H1 (cell line): Measurements from ENCODE around the gene TMEM134. TPM values are rescaled to one million over a fixed set of nuclear protein-coding genes. Genes with fewer than 3 reads are reported as not detected.
A peak's percentile ranks its signal among the peaks of the same experiment; 100 is the strongest.

Source experiments
- CTCF ChIA-PET: fragments of 300-600 bp; sonication (Branson Sonifier 250); formaldehyde crosslinking; loops from one replicate; lab custom pipeline; 2021; ENCODE audit not compliant: partially characterized antibody; lab: Charles Lee
- POLR2A ChIA-PET: fragments of 300-600 bp; sonication (Branson Sonifier 250); formaldehyde crosslinking; loops from one replicate; lab custom pipeline; 2021; ENCODE audit warnings: inconsistent platforms; ENCODE audit not compliant: partially characterized antibody; lab: Charles Lee
- DNase-seq, 2 experiments: peaks; one replicate each; pipeline versions ENCODE4 v3.0.0 to v3.0.0-alpha.2; 2010 to 2022; ENCODE audit warnings: low spot score in 2 of 2, low read depth in 1 of 2, mixed read lengths in 1 of 2
- FAIRE-seq: peaks from 2 replicates; lab custom pipeline; 2011; peaks lifted over from hg19 to GRCh38; lab: Jason Lieb, UNC
- H2AFZ ChIP-seq: 2 replicates; pipeline ENCODE4 v1.8.1; 2012; ENCODE audit warnings: low read length, inconsistent platforms
- H2AK5ac ChIP-seq: 2 replicates; pipeline ENCODE4 v1.6.1; 2013; ENCODE audit warnings: low read depth, low read length
- H2BK120ac ChIP-seq: replicated peaks from 2 replicates; pipeline ENCODE3; 2013; ENCODE audit warnings: low read depth, low read length, inconsistent platforms
- H2BK12ac ChIP-seq: 2 replicates; pipeline ENCODE4 v1.6.1; 2013; ENCODE audit warnings: low read depth, low read length
- H2BK15ac ChIP-seq: 2 replicates; pipeline ENCODE4 v1.6.1; 2013; ENCODE audit warnings: low read length
- H2BK20ac ChIP-seq: 2 replicates; pipeline ENCODE4 v1.6.1; 2013; ENCODE audit warnings: low read length
- H2BK5ac ChIP-seq: 2 replicates; pipeline ENCODE4 v1.6.1; 2013; ENCODE audit warnings: low read depth, low read length
- H3K14ac ChIP-seq: 2 replicates; pipeline ENCODE4 v1.6.1; 2013; ENCODE audit warnings: inconsistent platforms; ENCODE audit not compliant: insufficient read length
- H3K18ac ChIP-seq: 2 replicates; pipeline ENCODE4 v1.6.1; 2013; ENCODE audit warnings: low read length; ENCODE audit errors: extremely low read depth
- H3K23ac ChIP-seq: 2 replicates; pipeline ENCODE4 v1.6.1; 2013; ENCODE audit warnings: inconsistent platforms; ENCODE audit not compliant: insufficient read length
- H3K23me2 ChIP-seq: 2 replicates; pipeline ENCODE4 v1.6.1; 2013; ENCODE audit warnings: low read depth, low read length
- H3K27ac ChIP-seq: 2 replicates; pipeline ENCODE4 v1.6.1; 2011; ENCODE audit warnings: low read depth, low read length, inconsistent platforms
- H3K27me3 ChIP-seq, 4 experiments: replicated peaks in 1 of 4; 1 replicate in 1 of 4; 2 replicates in 3 of 4; pipeline versions ENCODE4 v1.6.1 to v1.8.1; 2011 to 2013; ENCODE audit warnings: low read length in 3 of 4, mild to moderate bottlenecking in 3 of 4, inconsistent platforms in 2 of 4, mixed read lengths in 2 of 4, moderate library complexity in 1 of 4; ENCODE audit not compliant: control insufficient read depth in 3 of 4, insufficient read depth in 3 of 4; ENCODE audit errors: extremely low read depth in 1 of 4
- H3K36me3 ChIP-seq, 4 experiments: 2 replicates each; pipeline versions ENCODE4 v1.6.1 to v1.8.1; 2011 to 2013; ENCODE audit warnings: mild to moderate bottlenecking in 4 of 4, low read length in 3 of 4, moderate library complexity in 2 of 4, control low read depth in 1 of 4, inconsistent platforms in 1 of 4; ENCODE audit not compliant: insufficient read depth in 4 of 4, control insufficient read depth in 2 of 4
- H3K4ac ChIP-seq: replicated peaks from 2 replicates; pipeline ENCODE3; 2013; ENCODE audit warnings: low read length, low read depth, mixed read lengths, inconsistent platforms; ENCODE audit not compliant: insufficient read length
- H3K4me1 ChIP-seq, 4 experiments: replicated peaks in 1 of 4; 1 replicate in 1 of 4; 2 replicates in 3 of 4; pipeline versions ENCODE4 v1.6.1 to v1.8.1; 2011 to 2013; ENCODE audit warnings: low read length in 3 of 4, inconsistent platforms in 2 of 4, mixed read lengths in 1 of 4; ENCODE audit not compliant: insufficient read depth in 4 of 4, control insufficient read depth in 3 of 4
- H3K4me2 ChIP-seq, 2 experiments: 2 replicates each; pipeline versions ENCODE4 v1.6.1 to v1.8.1; 2011 to 2013; ENCODE audit warnings: low read depth in 2 of 2, low read length in 2 of 2, control low read depth in 1 of 2, inconsistent platforms in 1 of 2, mild to moderate bottlenecking in 1 of 2; ENCODE audit not compliant: insufficient read depth in 1 of 2
- H3K4me3 ChIP-seq, 4 experiments: fragments of 200-600, 300-600 bp in 1 of 4; sonication (generic), shearing (Covaris generic), sonication (Bioruptor Twin) in 1 of 4; 2 replicates each; pipeline versions ENCODE4 v1.5.1 to v1.8.1; 2011 to 2016; ENCODE audit warnings: low read length in 4 of 4, low read depth in 3 of 4, control low read depth in 2 of 4, inconsistent platforms in 2 of 4, mild to moderate bottlenecking in 2 of 4, mixed read lengths in 1 of 4, moderate library complexity in 1 of 4; ENCODE audit not compliant: insufficient read depth in 2 of 4; ENCODE audit errors: extremely low read depth in 1 of 4
- H3K56ac ChIP-seq: replicated peaks from 2 replicates; pipeline ENCODE3; 2013; ENCODE audit warnings: low read depth, mild to moderate bottlenecking, mixed read lengths, low read length, inconsistent platforms; ENCODE audit not compliant: insufficient read length
- H3K79me1 ChIP-seq: 2 replicates; pipeline ENCODE4 v1.6.1; 2013; ENCODE audit warnings: low read depth, low read length, control low read depth
- H3K79me2 ChIP-seq, 2 experiments: 2 replicates each; pipeline versions ENCODE4 v1.6.1 to v1.8.1; 2012 to 2013; ENCODE audit warnings: low read length in 2 of 2, mild to moderate bottlenecking in 2 of 2, inconsistent platforms in 1 of 2; ENCODE audit not compliant: insufficient read depth in 2 of 2, control insufficient read depth in 1 of 2
- H3K9ac ChIP-seq, 4 experiments: replicated peaks in 1 of 4; 1 replicate in 1 of 4; 2 replicates in 3 of 4; pipeline versions ENCODE4 v1.6.1 to v1.8.1; 2011 to 2013; ENCODE audit warnings: low read depth in 3 of 4, low read length in 3 of 4, control low read depth in 2 of 4, mild to moderate bottlenecking in 2 of 4, moderate library complexity in 2 of 4, inconsistent platforms in 1 of 4; ENCODE audit errors: extremely low read depth in 1 of 4
- H3K9me3 ChIP-seq, 2 experiments: 2 replicates each; pipeline versions ENCODE4 v1.6.1 to v1.8.1; 2012 to 2013; ENCODE audit warnings: mild to moderate bottlenecking in 2 of 2, moderate library complexity in 2 of 2, control low read depth in 1 of 2, inconsistent platforms in 1 of 2, low read depth in 1 of 2, low read length in 1 of 2, mixed read lengths in 1 of 2; ENCODE audit not compliant: insufficient read depth in 2 of 2
- H4K20me1 ChIP-seq, 2 experiments: replicated peaks in 1 of 2; 2 replicates each; pipeline versions ENCODE3 to v1.8.1; 2011 to 2013; ENCODE audit warnings: inconsistent platforms in 2 of 2, low read length in 2 of 2, mild to moderate bottlenecking in 1 of 2; ENCODE audit not compliant: insufficient read depth in 2 of 2, control insufficient read depth in 1 of 2
- H4K5ac ChIP-seq: 2 replicates; pipeline ENCODE4 v1.6.1; 2013; ENCODE audit warnings: low read length, low read depth, mixed read lengths, inconsistent platforms; ENCODE audit not compliant: insufficient read length
- H4K8ac ChIP-seq: 2 replicates; pipeline ENCODE4 v1.8.0; 2013; ENCODE audit warnings: mild to moderate bottlenecking, moderate library complexity, low read length, inconsistent platforms; ENCODE audit not compliant: insufficient read depth; ENCODE audit errors: extremely low read depth
- H4K91ac ChIP-seq: replicated peaks from 2 replicates; pipeline ENCODE3; 2013; ENCODE audit warnings: low read length, mixed read lengths, inconsistent platforms; ENCODE audit not compliant: insufficient read length
- EZH2 ChIP-seq: fragments of 200-600 bp; sonication (generic); IDR thresholded peaks from 2 replicates; pipeline ENCODE4 v1.7.1; 2012; ENCODE audit warnings: low read depth, mild to moderate bottlenecking, moderate library complexity, low read length, inconsistent platforms; ENCODE audit not compliant: severe bottlenecking
- FOSL1 ChIP-seq: IDR thresholded peaks from 2 replicates; pipeline ENCODE4 v1.6.1; 2011; ENCODE audit warnings: mild to moderate bottlenecking, low read depth, low read length, moderate library complexity; ENCODE audit not compliant: insufficient read depth
- GABPA ChIP-seq: IDR thresholded peaks from 2 replicates; pipeline ENCODE4 v1.6.1; 2011; ENCODE audit warnings: mild to moderate bottlenecking, low read length, moderate library complexity, borderline replicate concordance; ENCODE audit not compliant: insufficient read depth
- GTF2F1 ChIP-seq: IDR thresholded peaks from 2 replicates; pipeline ENCODE4 v1.6.1; 2012; ENCODE audit warnings: low read depth, low read length, improper control_type of control experiment, borderline replicate concordance
- HDAC2 ChIP-seq, 2 experiments: fragments of 300-600 bp in 1 of 2; sonication (generic) in 1 of 2; IDR thresholded peaks; 2 replicates each; pipeline ENCODE4 v1.6.1; 2011 to 2012; ENCODE audit warnings: low read depth in 2 of 2, low read length in 2 of 2, mild to moderate bottlenecking in 2 of 2, moderate library complexity in 2 of 2, borderline replicate concordance in 1 of 2, inconsistent platforms in 1 of 2
- RBBP5 ChIP-seq: IDR thresholded peaks from 2 replicates; pipeline ENCODE4 v1.7.1; 2012; ENCODE audit warnings: low read depth, mild to moderate bottlenecking, inconsistent platforms, low read length, moderate library complexity, borderline replicate concordance
- RFX5 ChIP-seq: IDR thresholded peaks from 2 replicates; pipeline ENCODE4 v1.6.1; 2011; ENCODE audit warnings: low read depth, low read length, improper control_type of control experiment, borderline replicate concordance
- SIN3A ChIP-seq, 2 experiments: IDR thresholded peaks in 1 of 2; conservative IDR thresholded peaks in 1 of 2; 2 replicates each; pipeline ENCODE4 v1.6.1; 2011 to 2012; ENCODE audit warnings: low read length in 2 of 2, improper control_type of control experiment in 1 of 2, low read depth in 1 of 2, mild to moderate bottlenecking in 1 of 2
- SIX5 ChIP-seq: IDR thresholded peaks from 2 replicates; pipeline ENCODE4 v1.6.1; 2011; ENCODE audit warnings: mild to moderate bottlenecking, low read depth, low read length
- SRF ChIP-seq: IDR thresholded peaks from 2 replicates; pipeline ENCODE4 v1.6.1; 2011; ENCODE audit warnings: mild to moderate bottlenecking, low read depth, low read length, moderate library complexity
- TAF7 ChIP-seq: optimal IDR thresholded peaks from 2 replicates; pipeline ENCODE3; 2011; ENCODE audit warnings: low read depth, mild to moderate bottlenecking, inconsistent platforms, low read length, moderate library complexity, borderline replicate concordance
- TBP ChIP-seq: IDR thresholded peaks from 2 replicates; pipeline ENCODE4 v1.6.1; 2011; ENCODE audit warnings: low read depth, low read length, improper control_type of control experiment
- WGBS, 2 experiments: shearing (Covaris generic) in 1 of 2; methylation state at CpG; one replicate each; pipeline versions ENCODE4 v1.1.6 to v1.1.7; 2013 to 2015; ENCODE audit warnings: low lambda C conversion rate in 2 of 2, mixed read lengths in 2 of 2, inconsistent platforms in 1 of 2, low coverage in 1 of 2, missing lambda C conversion rate in 1 of 2; ENCODE audit not compliant: insufficient replicate concordance in 2 of 2, insufficient coverage in 1 of 2, insufficient read length in 1 of 2; ENCODE audit errors: extremely low coverage in 1 of 2, missing lambda C conversion rate in 1 of 2; 5-methylcytosine and 5-hydroxymethylcytosine counted together
- polyA plus RNA-seq, 7 experiments: library from polyadenylated mRNA; depleted of rRNA in 3 of 7; stranded (reverse) in 5 of 7; unstranded in 2 of 7; fragments of >200 nt in 5 of 7; fragments of 200-250 nt in 2 of 7; gene quantifications; 1 replicate in 5 of 7; 2 replicates in 1 of 7; 4 replicates in 1 of 7; pipeline versions ENCODE4 v1.2.1 to v1.2.3, GENCODE V29; 2011 to 2013; ENCODE audit warnings: missing spikeins in 2 of 7, mixed read lengths in 2 of 7
- total RNA-seq: library from RNA; stranded (reverse); fragmentation: NEBNext Ultra II Directional; extraction: Animal tissue kit (Norgen Biotek cat#: 25700); gene quantifications from 2 replicates; pipeline ENCODE4 v1.2.1, GENCODE V29; 2021

The TMEM134 gene
- total and polyA plus RNA-seq, 2 of the 8 experiments (the other 6 are each of a cell fraction or from before 2014, with no cell fraction given): 32.4 to 229 TPM

DNA sequence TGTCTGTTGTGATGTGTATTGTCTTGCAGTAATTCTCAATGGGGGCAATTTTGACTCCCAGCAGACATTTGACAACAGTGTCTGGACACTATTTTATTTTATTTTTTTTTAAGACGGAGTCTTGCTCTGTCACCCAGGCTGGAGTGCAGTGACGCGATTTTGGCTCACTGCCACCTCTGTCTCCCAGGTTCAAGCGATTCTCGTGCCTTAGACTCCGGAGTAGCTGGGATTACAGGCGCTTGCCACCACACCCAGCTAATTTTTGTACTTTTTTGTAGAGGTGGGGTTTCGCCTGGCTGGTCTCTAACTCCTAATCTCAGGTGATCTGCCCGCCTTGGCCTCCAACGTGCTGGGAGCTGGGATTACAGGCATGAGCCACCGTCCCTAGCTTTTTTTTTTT is 39.3 kb downstream of the TMEM134 start:
- H3K4me3 ChIP-seq: no peak overlapping the region
- H3K23ac ChIP-seq: no peak overlapping the region
- no peak overlapping the region for H2BK5ac ChIP-seq
- peaks cover 10% of the 10 kb centered on the region for H3K23me2 ChIP-seq
- H4K20me1 ChIP-seq: peaks cover 0 to 6% of the 10 kb centered on the region in 2 experiments
- H3K27ac ChIP-seq: no peak overlapping the region
- H3K36me3 ChIP-seq: peaks cover 3 to 13% (median 8%) of the 10 kb centered on the region in 4 experiments; a peak in 7 of 8 replicates
- no peak overlapping the region for H4K5ac ChIP-seq
- no peak overlapping the region for H2AK5ac ChIP-seq
- no peak overlapping the region for H2BK15ac ChIP-seq
- no peak overlapping the region for H2AFZ ChIP-seq
- POLR2A ChIA-PET: interaction anchor here (0.7 to 12.5 kb wide), 6 partner anchors 8 to 34 kb away, joined by 3 to 104 read pairs (median 6); partner anchors contain the start of genes CABP4, CARNS1 and PTPRCAP
- peak overlapping the region in 1 of 2 experiments; percentile 60; a peak in 1 of 4 replicates for H3K4me2 ChIP-seq
- FAIRE-seq (no peak), DNase-seq (no peak)
- H3K79me2 ChIP-seq: peaks cover 0 to 9% of the 10 kb centered on the region in 2 experiments; a peak in 2 of 4 replicates
- H3K27me3 ChIP-seq: no peaks in the 10 kb centered on the region
- H2BK20ac ChIP-seq: no peak overlapping the region
- no peak overlapping the region for H2BK12ac ChIP-seq
- no peak overlapping the region for H4K91ac ChIP-seq
- H3K79me1 ChIP-seq: peaks cover 5% of the 10 kb centered on the region
- H3K4me1 ChIP-seq: peaks cover 0 to 12% (median 4%) of the 10 kb centered on the region in 4 experiments; a peak in 6 of 7 replicates
- no peaks in the 10 kb centered on the region for H3K9me3 ChIP-seq
- H3K9ac ChIP-seq: no peak overlapping the region
- H3K18ac ChIP-seq: no peak overlapping the region
- no peak overlapping the region for H3K56ac ChIP-seq
- CTCF ChIA-PET: interaction anchor here (3.8 kb wide), 1 partner anchor 29 kb away, joined by 10 read pairs; the partner anchor contains the start of gene PPP1CA
- no peak overlapping the region for H3K4ac ChIP-seq
- no peak overlapping the region for H3K14ac ChIP-seq
- 0 out of 2 replicates have a peak overlapping the region, but pooled peaks have one; percentile 21 for H4K8ac ChIP-seq
- H2BK120ac ChIP-seq: no peak overlapping the region
- 93% methylated on average over 11 of the region's 11 CpGs; no CpG with 5 or more reads in 1 of the 2 experiments for WGBS, 2 experiments
- TF ChIP-seq TAF7: no peak
- no peak for TF ChIP-seq SRF
- no peak for TF ChIP-seq EZH2
- no peak for TF ChIP-seq GABPA
- no peak for TF ChIP-seq SIN3A (conservative IDR thresholded peaks at IDR 0.05 in 1 of 2, IDR thresholded peaks at IDR 0.05 in 1 of 2; ENCODE audit: low read depth in 1 of 2, low read length in 2 of 2)
- TF ChIP-seq FOSL1: no peak
- TF ChIP-seq HDAC2 (IDR thresholded peaks at IDR 0.05; ENCODE audit: borderline replicate concordance in 1 of 2, low read depth in 2 of 2, low read length in 2 of 2): no peak
- TF ChIP-seq TBP: no peak
- no peak for TF ChIP-seq RBBP5
- TF ChIP-seq SIX5: no peak
- no peak for TF ChIP-seq RFX5
- no peak for TF ChIP-seq GTF2F1
